Measurements from ENCODE around the gene RYR3.

Gene RYR3

DNA sequence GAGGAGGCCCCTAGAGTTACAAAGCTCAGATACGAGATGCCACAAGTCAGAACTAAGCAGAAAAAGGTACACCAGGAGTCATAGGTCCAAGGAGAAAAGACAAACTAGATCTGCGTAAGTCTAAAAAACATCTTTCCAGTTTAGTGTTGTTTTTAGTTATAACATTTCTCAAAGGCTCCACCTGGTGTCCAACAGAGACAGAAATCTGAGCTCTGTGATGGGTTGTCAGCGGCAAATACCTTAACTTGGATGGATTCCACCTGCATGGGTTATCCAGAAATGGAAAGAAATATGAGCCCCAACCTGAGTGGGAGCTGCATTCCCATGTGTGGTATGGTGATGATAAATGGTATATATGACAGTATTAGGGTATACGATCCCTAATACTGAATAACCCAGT, 418.9 kb downstream of the RYR3 start:
- no peak for DNase-seq

- no peak for DNase-seq
Measured at GRCh38 chr15:33730815-33731214, 420.0 kb downstream of the RYR3 start.

- DNase-seq, result no peak
Measured at GRCh38 chr15:33735143-33735542, 424.4 kb downstream of the RYR3 start.

DNA sequence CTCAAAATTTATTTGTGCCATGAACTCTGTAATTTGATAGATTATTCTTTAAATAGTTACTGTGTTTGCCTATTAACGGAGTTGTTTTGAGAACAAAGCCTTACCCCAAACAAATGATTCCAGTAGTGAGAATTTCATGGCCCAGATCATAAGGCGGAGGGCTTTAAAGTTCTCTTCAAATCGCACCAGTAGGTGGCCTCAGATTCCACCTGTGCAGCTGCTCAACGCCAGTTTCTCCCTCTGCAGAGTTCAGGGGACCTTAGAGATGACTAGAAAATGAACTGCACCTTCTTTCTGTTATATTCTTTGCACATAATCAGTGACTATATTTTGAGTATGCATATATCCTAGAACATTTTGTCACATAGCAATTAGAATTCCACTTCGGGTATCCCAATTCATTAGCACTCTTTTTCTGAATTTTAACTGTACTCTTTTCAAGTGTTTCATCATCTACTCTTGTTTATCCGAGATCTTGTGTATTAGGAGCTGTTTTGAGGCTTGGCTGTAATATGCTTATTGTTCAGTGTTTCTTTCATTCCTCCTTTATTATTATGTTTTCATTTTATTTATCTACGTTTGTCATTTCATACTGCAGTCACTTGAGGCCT, 425.0 kb downstream of the RYR3 start:
- no peak for DNase-seq

DNA sequence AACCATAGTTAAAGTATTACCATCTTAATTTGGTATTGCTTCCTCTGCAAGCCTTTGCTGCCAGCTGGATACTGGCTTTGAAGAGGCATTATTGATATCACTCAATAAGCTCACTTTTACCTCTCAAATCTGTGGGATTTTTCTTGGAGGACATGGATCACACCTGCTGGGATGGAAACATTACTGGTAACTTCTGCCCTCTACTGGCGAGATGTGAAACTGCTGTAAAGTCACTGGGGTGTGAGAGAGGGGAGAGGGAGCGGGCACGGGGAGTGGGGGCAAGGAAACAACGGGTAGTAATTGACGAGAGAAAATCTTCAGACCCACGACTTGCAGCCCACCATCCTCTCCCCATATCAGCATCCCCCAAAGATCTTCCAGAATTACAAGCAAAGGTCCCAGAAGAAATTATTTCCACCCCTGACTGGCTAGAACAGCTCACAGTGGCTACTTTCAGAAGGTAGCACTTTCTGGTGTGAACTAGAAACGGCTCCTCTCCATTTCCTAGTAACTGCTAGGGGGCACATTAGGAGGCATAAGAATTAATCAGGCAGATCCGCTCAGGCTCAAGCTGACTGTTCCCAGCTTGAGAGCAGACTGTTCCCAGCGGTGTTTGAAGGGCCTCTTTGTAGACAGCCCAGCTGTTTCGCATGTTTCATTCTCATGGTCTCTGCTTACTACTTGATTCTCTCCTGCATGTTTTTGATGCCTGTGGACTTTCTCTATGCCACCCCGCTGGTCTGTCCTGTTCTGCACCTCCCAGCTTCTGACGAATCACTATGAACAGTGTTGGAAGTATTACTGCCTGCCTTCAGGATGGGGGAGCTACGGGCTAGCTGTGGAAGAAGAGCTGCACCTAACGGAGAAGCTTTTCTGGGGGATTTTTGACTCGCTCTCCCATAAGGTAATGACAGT, 427.2 kb downstream of the RYR3 start:
- DNase-seq, result no peak

DNA sequence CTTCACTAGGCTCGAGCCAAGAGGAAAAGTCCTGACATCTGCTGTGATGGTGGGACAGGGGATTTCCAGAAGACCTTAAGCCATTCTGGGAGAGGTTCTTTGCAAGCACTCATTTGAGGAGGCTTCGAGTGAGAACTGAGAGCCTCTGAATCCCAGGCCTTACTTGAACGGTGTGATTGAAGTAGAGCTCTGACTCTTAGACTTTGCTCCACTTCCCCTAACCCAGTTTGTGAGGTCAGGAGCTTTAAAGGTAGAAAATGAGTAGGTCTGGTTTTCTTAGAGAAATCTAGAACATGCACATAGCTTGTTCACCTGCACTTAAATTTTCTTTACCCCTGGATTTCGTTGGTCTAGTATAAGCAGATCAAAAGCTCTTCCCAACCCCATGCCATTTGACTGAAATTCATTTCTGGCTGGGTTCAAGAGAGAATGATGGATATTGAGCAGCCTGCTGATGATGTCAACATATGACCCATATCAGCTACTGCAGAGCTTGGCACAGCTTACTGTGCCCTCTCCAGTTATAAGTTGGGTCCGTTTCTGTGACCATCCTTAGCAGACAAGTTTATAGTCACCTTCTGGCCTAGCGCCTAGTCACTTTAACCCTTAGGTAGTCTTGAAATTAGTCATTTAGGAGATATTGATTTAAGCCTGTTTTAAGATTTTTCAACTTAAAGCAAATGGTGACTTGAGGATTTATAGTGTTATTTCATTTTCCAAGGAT, 428.3 kb downstream of the RYR3 start:
- no peak for DNase-seq

DNA sequence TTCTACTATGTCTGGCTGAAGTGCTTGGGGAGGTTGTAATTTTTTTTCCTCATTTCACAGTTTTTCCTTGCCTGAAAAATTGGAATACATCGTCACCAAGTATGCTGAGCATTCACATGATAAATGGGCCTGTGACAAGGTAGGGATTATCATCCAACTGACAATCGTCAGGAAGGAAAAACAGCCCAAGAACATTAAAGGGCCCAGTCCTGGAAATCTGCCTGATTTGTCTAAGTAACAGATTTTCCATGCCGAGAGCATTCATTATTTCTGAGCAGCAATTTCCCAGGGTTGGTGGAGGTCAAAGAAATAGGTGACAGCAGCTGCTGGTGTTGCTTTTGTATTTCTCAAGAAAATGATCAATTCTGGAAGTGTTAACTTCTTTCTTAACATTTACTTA, 431.5 kb downstream of the RYR3 start:
- no peak for DNase-seq

DNA sequence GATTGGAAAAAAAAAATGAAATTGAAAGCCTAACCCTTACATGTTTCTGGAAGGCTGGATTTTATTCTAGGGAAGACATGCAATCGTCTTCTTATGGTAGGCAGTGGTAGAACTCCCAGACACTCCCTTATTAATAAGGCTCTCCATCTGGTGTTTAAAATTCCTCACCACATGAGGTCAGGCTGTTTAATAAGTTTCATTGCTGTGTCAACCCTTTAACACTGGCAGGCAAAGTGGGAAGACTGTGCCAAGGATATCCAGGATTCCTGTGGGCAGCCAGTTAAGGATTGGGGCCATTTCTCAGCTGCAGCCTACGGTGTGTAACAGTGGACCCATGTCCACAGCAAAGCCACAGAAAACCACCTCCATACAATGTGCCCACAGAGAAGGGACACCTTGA, 432.0 kb downstream of the RYR3 start:
- no peak for DNase-seq

DNA sequence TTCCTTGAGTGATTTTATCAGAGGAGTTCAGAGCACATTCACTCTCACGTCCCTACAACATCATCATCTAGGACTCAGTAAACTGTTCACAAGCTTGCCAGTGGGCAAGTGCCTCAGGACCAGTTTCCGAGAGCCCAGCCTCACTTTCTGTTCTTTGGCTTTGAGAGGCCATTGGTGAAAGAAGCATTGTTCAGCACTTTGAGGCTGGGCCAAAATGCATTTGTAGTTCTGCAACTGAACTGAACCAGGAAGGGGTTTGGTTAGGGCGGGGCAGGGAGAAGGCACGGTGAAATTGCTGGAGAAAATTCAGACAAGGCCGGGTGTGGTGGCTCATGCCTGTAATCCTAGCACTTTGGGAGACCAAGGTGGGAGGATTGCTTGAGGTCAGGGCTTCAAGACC, 435.4 kb downstream of the RYR3 start:
- no peak for DNase-seq

DNA sequence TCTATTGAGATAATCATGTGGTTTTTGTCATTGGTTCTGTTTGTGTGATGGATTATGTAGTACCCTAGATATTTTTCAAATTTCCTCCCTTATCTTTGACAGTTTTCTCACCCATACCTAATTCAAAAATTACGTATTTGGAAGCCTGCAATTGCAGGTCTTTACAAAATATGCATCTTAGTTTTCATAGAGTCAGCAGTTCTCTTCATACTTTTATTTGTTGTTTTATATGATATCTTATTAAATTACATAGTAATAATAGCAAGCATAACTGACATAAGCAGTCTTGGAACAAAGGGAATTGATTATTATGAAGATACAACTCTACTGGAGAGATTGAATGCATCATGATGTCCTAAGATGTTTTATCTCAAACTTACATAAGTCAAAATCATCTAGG, 442.2 kb downstream of the RYR3 start:
- no peak for DNase-seq

DNA sequence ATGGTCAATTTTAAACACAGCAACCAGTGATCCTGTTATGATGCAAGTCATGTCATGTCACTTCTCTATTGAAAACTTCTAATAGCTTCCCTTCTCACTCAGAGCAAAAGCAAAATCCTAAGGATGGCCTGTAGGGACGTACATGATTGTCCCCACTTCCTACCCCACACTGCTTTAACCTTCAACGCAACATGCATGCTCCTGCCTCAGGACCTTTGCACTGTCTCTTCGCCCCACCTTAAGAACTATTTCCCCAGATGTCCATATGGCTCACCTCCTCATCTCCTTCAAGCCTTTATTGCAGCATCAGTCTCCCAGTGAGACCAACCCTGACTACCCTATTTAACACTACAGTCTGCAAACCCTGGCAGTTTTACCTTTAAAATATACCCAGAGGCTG, 443.5 kb downstream of the RYR3 start:
- DNase-seq, result no peak

DNA sequence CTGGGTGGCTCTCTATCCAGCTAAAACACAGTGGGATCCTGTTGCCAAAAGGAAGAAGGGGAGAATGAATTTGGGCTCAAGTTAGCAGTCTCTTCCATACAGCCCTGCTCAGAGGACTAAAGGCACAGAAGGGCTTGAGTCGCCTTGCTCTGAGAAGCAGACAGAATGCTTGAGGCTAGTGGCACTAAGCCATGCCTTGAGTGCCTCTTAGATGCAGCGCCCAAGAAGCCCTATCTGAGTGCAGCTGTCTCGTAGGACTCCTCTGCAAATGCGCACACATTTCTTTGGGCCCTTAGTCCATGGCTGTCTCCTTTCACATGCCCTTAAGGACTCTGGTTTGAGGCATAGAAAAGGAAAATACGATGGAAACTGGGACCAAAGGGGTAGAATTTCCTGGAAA, 446.2 kb downstream of the RYR3 start:
- DNase-seq, result no peak

- DNase-seq, result no peak
Measured at GRCh38 chr15:33757516-33758232, 446.9 kb downstream of the RYR3 start.

DNA sequence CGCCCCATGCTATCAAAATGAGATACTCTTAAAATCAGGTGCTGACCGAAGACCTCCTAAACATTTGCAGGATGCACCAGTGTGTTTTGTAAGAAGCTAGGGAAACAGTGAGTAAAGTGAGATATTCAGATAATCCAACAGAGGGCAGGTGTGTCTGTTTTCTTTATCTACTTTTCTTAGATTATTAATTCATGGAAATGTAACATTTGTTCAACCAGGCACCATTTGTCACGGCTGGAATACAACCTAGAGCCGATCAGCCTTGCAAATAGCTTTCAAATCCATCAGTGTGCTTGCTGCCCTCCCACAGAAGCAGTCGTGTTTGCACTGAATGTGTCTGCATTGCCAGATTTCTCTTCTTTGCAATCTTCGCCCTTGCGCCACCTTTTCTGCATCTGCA, 455.6 kb downstream of the RYR3 start:
- no peak for DNase-seq

- no peak for DNase-seq
Measured at GRCh38 chr15:33768670-33769190, 458.0 kb downstream of the RYR3 start.

- DNase-seq, result no peak
Measured at GRCh38 chr15:33773969-33774368, 463.2 kb downstream of the RYR3 start.

- DNase-seq, result no peak
Measured at GRCh38 chr15:33778852-33779251, 468.1 kb downstream of the RYR3 start.

DNA sequence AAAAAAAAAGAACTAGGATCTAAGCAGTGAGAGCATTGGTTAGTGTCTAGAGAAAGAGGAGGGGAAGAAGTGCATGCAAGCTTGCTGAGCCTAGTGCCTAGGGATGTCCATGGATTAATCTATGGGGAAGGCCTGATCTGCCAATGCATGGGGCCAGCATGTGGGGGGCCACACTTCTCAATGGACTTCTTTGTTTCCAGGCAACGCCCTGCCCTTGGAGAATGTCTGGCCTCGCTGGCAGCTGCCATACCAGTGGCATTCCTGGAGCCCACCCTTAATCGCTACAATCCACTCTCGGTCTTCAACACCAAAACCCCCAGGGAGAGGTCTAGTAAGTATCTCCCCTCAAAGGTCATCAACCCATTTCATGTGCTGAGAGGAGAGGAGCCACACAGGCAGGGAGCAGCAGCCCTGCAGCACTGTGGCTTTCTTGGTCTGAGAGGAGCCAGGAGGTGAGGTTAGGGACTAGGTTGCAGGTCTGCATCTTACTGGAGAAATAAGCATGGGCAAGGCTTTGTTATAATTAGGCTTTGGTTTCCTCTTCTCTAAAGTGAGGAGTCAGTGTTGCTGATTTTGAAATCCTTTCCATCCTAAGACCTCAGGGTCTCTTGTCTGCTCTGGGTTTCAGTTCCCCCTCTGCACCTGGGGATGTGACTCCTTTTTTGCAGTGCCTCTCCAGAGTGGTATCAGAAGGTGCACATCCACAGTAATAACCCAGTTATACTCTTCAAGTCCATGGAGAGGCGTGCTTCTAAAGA, 469.4 kb downstream of the RYR3 start:
- no peak for DNase-seq

DNA sequence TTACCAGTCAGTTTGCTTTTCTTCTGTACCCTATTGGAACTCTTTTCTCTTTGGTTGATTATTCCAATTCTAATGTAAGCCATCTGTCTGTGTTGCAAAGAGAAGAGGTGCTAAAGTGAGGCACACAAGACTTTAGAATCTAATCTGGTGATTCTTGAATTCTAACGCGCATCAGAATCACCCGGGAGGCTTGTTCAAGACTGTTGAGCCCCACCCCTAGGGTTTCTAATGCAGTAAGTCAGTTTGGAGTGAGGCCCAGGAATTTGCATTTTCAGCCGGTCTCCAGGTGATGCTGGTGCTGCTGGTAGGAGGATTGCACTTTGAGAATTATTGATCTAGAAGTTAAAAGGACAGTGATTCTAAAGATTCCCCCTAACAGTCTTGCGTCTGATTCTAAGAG, 472.2 kb downstream of the RYR3 start:
- no peak for DNase-seq

DNA sequence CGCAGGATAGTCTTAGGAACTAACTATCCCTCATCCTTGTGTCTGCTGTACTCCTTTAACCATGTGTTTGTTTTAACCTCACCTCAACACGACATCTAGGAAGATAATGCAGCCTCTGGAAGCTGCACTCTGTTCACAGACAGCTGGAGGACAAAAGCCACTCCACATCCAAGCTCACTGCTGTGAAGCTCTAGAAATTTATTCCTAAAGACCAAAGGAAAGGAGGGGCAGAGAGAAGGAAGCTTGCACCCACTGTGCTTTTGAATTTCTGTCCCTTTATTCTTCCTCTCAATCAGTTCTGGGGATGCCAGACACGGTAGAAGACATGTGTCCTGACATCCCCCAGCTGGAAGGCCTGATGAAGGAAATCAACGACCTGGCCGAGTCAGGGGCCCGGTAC, 474.6 kb downstream of the RYR3 start:
- no peak for DNase-seq

DNA sequence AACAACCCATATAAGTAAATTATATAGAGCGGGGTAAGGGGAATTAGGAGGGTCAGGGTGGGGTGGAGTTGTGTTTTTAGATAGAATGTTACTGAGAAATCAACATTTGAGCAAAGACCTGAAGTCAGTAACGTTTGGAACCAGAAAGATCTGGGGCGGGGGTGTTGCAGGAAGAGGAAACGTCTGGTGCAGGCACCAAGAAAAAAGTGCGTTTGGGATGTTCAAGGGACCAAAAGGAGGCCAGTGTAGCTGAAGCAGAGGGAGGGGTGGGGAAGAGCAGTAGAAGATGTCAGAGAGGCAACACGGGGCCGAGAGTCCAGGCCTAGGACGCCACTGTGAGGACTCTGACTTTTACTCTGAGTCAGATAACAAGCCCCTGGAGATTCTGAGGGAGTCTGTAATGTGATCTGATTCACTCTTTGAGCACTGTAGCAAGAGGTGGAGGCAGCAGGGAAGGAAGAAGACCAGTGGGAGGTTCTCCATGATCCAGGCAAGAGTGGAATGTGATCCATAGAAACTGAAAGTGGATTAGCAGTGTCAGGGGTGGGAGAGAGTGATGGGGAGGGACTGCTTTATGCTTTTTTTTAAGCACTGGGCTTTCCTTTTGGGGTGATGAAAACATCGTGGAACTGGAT, 478.3 kb downstream of the RYR3 start:
- DNase-seq, result no peak

DNA sequence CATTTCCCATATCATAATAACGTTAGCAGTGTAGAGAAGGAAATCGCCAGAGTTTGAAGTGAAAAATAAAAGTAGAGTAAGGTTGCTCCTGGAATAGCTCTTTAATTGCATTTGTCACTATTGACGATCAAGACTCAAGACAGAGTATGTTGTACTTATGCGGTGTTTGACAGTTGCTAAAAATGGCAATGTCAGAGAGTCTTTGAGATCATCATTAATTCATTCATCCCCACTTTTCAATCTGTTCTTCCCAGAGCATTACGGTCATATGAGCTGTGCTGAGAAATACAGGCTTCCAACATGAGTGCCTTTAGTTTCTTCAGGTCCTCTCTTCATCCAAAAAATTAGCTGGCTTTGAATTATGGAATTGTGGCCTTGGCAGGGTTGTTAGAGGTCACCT, 483.7 kb downstream of the RYR3 start:
- no peak for DNase-seq
